Fibroblast of peridontal ligament (primary cell): ENCODE data around the gene UTP14C.
"Not testable (repeated sequence)": the region's sequence is repeated elsewhere in the genome, so short reads cannot be mapped to it uniquely, and the experiment has no call there.

Experiments
- DNase-seq: peaks from one replicate; pipeline ENCODE4 v3.0.0-alpha.2; 2010; ENCODE audit errors: extremely low read depth

The UTP14C gene

DNA sequence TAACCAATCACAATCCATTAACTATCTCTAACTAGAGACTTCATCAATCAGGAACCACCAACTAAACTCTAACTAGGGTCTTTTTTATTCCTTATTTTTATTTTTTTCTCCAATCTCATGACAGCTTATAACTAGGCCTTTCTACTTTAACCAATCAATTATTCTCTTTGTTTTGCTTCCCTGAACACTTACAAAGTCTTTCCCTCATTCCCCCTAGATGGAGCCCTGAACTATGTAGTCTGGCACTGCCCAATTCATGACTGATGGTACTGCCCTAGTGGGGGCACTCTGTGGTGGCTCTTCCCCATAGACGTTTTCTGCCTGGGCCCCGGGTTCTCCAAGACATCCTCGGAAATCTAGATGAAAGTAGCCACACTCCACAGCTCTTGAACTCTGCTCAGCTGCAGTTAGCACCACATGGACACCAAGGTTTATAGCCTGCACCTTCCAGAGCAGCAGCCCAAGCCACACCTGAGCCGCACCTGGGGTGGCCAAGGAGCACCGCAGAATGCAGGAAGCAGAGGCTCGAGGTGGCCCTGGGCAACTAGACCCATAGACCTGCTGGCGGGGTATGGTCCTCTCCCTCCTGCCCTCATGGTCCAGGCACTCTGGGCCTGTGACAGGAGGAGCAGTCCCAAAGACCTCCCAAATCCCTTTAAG, 19.9 kb upstream of the UTP14C start:
- no peak for DNase-seq

DNA sequence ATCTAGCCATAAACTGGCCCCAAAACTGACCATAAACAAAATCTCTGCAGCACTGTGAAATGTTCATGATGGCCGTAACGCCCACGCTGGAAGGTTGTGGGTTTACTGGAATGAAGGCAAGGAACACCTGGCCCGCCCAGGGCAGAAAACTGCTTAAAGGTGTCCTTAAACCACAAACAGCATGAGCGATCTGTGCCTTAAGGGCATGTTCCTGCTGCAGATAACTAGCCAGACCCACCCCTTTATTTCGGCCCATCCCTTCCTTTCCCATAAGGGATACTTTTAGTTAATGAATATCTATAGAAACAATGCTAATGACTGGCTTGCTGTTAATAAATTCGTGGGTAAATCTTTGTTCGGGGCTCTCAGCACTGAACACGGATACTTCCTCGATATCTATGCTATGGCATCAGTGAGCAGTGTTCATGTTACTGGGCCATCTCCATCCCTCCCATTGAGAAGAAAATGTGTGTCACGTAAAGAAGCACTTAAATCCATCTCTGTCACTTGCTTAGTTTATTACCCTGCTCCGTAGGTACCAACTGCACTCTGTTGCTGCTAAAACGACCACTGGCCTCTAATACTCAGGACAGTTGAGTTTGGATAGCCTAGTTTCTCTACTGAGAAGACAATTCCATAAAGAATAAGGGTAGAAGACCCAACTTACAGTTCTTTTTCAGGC, 18.5 kb upstream of the UTP14C start:
- DNase-seq, result no peak

DNA sequence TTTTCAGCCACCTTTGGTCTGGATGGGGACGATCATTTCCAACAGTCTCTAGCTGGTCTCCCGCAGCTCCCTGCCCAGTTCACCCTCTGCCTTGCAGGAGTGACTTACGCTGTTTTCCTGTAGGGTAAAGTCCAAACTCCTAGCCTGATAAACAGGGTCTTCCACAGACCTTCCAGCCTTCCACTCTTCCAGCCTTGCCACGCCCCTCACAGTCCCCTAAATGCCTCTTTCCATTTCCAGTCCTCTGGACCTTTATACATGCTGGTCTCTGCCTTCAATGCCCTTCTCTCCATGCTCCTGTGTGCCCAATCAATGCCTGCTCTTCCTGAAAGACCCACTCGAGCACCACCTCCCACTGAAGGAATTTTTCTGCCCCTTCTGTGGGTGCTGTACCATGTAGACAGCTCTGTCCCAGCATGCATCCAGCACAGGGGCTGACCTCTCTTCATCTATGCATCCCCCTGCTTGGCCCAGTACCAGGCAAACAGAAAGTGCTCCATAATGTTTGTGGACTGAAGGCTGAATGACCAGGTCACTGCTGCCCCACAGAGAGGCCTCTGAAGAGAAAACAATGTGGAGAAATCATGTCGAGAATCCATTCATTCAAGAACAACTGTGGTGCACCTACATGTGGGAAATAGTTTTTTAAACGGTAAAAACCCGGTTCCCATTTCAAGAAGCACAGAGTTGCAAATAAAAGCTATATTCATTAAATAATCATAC, 17.8 kb upstream of the UTP14C start:
- DNase-seq, result no peak

DNA sequence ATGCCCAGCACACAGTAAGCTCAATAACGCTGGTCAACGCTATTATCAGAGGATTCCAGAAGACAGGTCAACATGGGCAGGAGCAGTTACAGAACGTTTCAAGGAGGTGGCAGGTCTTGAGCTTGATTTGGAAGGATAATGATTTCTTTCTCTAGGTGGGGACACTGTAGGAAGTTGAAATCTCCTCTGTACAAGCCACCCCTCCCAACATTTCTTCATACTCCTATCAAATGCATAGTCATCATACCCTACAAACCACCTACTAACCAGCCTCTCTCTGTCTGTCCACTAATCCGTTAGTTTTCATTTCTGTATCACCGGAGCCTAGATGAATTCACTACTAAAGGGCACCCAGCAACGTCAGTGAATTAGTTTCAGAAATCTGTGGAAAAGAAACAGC, 14.5 kb upstream of the UTP14C start:
- no peak for DNase-seq

DNA sequence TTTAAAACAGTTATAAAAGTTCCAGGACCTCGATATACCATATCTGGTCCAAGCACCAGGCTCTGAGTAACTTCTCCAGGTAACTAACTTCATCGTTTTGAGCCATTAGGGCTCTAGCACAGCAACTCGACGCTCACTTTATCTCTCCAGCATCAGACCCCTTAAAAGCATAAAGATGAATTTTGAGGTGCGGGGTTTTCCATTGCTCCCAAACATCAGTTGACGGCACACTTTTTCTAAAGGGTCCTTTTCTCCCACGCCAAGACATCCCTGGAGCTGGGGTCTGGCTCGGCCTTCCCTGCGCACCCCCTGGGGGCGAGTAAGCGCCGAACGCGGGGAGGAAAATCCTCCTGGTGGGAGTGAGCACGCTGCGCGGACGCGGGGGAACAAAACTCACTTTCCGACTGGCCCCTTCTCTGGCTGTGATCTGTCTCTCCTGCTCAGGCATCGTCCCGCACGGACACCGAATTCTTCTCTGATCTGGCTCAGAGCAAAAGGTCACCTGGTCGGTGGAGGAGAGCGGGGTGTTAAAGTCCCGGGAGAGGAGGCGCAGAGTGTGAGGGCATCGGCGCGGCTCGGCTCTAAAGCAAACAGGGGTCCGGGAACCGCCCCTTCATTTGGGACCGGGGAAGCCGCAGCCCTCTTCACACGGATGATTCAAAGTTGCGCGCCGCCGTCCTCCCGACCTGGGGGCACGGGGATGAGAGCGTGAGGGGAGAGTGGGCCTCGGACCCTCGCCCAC, 13.4 kb upstream of the UTP14C start, which contains the start of gene ATP7B:
Gene ATP7B (minus strand): TSS at position 561 of the 742 bp plus-strand sequence. CDS start 113 bp downstream, at position 448.
- DNase-seq, result no peak

DNA sequence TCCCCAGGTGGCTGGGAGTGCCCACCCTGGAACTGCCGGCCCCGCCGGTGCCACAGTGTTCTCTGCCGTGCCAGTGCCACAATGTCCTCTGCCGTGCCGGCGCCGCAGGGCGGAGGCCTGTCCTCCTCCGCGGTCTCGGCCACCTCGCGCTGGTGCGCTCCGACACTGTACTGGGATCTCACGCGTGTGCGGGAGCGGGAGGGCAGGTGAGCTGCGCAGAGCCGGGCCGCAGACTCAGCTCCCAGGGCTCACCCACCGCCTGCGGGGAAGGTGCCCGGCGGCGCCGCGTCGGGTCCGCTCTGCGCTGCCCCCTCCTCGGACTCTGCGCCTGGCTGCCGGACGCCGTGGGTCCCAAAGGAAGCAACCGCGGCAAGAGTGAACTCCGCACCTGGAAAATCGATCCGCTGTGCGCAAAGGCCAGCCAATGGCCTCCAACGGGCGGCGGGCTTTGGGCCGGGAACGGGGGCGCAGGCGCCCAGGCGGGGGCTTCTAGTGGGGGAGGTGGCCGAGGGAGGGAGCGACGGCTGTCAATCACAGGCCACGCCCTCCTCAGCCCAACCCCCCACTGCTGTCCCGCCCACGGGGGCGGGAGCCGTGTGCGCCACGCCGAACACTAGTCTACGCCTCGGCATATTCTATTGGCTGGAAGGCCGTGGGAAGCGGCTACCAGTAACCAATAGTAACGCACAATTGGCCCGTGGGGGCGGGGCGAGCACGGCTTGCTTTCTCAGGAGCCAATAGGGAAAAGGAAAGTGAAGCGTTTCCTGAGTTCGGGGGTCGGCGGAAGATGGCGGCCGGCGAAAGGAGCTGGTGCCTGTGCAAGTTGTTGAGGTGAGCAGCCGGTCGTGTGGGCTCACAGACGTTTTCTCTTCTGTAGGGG, 12.6 kb upstream of the UTP14C start, which contains the start of gene ALG11:
Gene ALG11 (plus strand): TSS at position 767 of the 880 bp plus-strand sequence. CDS start 21 bp downstream, at position 788.
- peak; percentile 97 for DNase-seq

DNA sequence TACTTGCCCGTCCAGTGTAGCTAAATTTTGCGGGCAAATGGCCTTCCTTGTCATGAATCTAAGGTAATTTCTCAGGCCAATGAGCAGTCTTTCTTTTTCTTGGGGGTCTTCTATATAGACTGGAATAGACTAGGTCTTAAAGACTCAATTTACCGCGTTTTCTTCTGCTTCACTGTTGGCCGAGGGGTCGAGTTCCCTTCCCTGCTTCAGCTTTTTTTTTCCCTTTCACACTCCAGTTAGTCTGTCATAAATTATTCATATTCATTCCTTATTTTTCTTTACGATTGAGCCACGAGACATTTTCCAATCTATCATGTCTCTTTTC, 12.0 kb upstream of the UTP14C start:
- no peak for DNase-seq

DNA sequence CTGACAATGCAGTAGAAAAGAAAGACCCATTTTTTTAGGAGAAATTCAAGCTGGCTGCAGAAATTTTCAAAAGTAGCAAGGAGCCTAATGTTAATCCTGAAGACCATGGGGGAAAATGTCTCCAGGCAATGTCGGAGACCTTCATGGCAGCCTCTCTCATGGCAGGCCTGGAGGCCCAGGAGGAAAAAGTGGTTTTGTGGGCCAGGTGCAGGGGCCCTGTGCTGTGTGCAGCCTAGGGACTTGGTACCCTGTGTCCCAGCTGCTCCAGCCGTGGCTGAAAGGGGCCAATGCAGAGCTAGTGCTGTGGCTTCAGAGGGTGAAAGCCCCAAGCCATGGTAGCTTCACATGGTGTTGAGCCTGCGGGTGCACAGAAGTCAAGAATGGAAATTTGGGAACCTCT, 8.2 kb upstream of the UTP14C start:
- no peak for DNase-seq

DNA sequence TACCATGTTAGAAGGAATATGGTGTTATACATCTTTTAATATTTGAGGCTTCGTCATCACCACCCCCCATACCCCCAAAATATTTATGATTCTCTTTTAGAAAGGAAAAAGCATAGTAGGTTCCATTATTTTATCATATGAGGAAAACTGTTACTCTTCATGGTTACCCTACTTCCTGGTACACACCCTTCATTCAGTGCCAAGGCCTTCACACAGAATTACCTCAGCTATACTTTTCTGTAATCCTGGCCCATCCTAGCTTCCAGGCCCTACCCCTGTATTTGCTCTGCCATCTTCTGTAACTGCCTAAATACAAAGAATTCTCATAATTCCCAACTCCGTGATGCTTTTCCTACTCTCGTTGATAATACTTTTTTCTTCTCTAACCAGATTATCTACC, 4.3 kb upstream of the UTP14C start:
- no peak for DNase-seq

DNA sequence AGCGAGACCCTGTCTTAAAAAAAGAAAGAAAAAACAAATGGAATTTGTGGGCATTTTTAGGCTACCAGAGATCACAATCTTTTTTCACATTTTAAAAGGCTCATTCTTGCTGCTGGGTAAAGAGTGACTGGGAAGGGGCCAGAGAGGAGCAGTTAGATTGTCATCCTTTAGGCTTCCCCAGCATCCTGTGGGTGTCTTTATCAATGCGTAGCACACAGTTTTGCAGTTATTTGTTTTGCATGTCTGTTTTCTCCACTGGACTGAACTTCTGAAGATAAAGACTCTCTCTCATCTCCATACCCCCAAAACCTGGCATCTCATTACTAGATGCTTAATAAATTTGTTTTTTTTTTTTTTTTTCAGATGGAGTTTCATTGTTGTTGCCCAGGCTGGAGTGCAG, 2.1 kb upstream of the UTP14C start:
- no peak for DNase-seq

DNA sequence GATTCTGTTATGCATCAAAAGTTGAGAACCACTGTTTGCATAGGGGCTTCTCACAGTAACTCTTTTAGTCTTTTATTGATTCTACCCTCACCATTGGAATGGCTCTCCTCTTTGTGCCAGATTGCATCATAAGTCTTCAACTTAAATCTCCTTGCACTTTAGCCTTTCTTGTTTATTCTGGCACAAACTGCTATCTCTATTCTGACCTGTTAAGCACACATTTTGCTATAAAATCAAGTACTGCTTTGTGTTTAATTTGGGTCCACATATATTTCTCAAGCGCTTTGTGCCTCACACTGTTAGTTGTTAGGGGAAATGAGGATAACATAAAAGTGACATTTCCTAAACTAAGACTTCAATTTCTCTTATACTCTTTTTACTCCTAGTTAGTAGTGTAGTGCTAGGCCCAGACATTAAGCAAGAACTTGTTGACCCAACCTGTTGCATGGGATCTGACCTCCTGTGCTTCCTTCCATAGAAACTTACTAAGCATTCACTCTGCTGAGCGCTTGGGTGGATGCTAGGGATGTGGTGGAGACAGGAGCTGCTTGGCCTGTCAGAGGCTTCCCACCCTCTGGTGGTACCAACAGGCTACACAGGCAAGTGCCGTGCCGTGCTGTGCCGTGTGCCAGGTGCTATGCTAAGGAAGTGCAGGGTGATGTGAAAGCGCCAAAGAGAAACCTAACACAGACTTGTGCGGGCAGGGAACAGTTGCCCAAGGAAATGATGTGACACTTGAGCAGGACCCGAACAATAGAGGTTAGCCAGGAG, 1.2 kb downstream of the UTP14C start:
- DNase-seq, result no peak

DNA sequence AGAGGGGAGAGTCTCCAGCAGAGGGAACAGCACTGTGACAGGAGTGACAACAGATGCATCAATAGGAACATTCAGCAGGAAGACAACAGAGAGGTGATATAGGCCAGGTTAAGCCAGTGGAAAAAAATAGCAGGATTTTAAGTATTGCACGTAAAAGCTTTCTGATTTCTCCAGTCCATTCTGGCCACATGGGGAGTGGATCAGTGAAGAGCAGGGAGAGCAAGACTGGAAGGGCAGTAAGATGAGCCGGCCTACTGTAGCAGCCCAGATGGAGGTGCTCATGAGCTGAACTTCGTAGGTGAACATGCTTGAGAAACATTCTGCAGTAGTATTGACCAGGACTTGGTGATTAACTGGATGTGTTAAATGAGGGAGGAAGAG, 1.7 kb downstream of the UTP14C start:
- DNase-seq, result no peak

DNA sequence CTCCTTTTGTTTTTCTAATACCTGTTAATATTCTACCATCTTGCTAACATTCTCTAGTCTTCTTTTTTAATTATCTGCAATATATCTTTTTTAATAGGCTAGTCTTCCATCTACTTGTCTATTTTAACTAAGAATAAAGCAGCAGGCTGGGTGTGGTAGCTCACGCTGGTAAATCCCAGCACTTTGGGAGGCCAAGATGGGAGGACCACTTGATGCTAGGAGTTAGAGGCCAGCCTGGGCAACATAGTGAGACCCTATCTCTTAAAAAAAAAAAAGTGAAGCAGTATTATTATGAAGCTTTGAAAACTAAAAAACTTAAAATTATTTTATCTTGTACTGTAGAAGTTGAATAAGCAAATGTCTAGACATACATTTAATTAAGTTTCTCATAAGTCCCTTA, 3.3 kb downstream of the UTP14C start:
- no peak for DNase-seq

DNA sequence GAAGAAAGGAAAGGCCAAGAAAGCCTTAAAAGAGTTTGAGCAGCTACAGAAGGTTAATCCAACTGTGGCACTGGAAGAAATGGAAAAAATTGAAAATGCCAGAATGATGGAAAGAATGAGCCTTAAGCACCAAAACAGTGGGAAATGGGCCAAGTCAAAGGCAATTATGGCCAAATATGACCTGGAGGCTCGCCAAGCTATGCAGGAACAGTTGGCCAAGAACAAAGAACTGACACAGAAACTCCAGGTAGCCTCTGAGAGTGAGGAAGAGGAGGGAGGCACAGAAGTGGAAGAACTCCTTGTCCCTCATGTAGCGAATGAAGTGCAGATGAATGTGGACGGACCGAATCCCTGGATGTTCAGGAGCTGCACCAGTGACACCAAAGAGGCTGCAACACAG, 5.1 kb downstream of the UTP14C start:
- no peak for DNase-seq

DNA sequence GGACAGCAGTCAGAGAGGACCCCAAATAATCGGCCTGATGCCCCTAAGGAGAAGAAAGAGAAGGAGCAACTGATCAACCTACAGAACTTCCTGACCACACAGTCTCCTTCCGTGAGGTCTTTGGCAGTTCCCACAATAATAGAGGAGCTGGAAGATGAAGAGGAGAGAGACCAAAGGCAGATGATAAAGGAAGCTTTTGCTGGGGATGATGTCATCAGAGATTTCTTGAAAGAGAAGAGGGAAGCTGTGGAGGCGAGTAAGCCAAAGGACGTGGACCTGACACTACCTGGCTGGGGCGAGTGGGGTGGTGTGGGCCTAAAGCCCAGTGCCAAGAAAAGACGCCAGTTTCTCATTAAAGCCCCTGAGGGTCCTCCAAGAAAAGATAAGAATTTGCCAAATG, 5.9 kb downstream of the UTP14C start:
- DNase-seq, result not testable (repeated sequence)

DNA sequence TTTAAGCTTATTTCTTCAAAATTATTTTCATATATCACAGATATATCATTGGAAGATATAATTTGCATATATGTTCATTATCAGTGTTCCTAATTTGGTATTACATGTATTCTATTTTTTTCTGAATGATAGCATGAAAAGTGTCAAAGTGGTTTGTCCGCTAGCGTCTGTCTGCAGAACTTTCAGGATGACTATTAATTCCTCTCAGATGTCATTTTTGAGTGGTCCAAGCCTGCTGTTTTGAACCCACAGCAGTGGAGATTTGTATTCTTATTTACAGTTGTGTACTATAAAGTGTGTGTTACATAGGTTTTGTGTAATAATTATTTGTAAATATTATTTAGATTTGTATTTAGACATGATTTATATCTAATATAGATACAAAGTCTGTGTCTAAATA, 8.5 kb downstream of the UTP14C start:
- no peak for DNase-seq

DNA sequence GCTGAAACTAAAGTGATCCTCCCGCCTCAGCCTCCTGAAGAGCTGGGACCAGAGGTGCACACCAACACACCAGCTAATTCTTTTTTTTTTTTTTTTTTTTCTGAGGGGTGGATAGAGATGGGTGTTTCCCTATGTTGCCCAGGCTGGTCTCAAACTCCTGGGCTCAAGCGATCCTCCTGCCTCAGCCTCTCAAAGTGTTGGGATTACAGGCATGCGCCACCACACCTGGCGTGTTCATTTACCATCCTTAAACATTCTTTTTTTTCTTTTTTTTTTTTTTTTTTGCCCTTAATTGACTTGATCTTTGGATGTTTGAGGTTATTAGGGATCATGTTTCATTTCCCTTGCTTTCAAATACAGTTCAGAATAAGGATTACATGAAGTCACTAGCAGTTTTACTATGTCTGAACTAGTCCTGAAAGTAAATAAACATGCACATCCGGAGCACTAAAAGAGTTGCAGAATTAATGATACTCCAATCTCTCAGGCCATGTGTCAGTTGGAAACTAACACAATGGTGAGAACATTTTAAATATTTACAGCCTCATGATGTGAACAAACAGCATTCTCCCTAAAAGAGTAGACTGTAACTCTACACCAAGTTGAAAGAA, 10.2 kb downstream of the UTP14C start:
- no peak for DNase-seq

DNA sequence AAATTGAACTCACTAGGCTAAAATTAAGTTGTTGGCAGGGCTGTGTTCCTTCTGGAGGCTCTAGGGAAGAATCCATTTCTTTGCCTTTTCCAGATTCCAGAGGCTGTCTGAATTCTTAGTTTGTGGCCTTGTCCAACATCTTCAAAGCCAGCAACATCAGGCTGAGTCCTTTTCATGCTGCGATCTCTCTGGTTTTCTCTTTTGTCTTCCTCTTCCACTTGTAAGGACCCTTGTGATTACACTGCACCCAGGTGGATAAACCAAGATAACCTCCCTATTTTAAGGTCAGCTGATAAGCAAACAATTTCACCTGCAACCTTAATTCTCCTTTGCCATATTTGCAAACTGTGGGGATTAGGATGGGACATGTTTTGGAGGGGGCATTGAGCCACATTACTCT, 11.5 kb downstream of the UTP14C start:
- no peak for DNase-seq

DNA sequence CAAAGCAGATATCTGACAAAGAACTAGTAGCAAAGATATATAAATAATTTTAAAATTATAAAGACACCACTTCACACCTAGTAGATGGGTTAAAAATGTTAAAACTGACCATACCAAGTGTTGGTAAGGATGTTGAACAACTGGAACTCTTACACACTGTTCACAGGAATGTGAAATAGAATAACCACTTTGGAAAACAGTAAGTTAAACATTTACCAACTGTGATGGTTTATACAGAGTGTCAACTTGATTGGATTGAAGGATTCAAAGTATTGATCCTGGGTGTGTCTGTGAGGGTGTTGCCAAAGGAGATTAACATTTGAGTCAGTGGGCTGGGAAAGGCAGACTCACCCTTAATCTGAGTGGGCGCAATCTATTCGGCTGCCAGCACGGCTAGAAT, 19.2 kb downstream of the UTP14C start:
- no peak for DNase-seq

DNA sequence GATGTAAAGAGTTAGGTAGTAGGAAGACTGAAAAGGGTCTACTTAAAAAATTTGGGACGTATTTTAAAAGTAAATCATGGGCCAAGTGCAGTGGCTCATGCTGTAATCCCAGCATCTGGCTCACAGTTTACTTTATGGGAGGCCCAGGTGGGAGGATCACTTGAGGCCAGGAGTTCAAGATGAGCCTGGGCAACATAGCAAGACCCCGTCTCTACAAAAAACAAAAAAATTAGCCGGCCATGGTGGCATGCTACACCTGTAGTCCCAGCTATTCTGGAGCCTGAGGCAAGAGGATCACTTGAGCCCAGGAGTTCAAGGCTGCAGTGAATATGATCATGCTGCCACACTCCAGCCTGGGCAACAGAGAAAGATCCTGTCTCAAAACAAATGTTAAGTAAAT, 23.0 kb downstream of the UTP14C start:
- DNase-seq, result no peak
